ENCODE data around the gene TAF4. TPM values are rescaled to one million over a fixed set of nuclear protein-coding genes. Genes with fewer than 3 reads are reported as not detected.

The TAF4 gene
- total and polyA plus RNA-seq, 2 of the 13 experiments (the other 11 are each of a cell fraction or from before 2014, with no cell fraction given), result 5.9 to 12.0 TPM

- H3K9me3 ChIP-seq (ENCODE audit: low read length), result no peaks in the 10 kb centered on the region
- peak overlapping the region; percentile 34 for H3K4me2 ChIP-seq (ENCODE audit: low read depth, low read length)
- H3K79me2 ChIP-seq (ENCODE audit: insufficient read depth, low read length), result no peaks in the 10 kb centered on the region
- ChIA-PET POLR2A (no interaction called here), CTCF (ENCODE audit: low intra/inter-chr PET ratio, low total read pairs) (no interaction called here)
- no peak overlapping the region for H3K27ac ChIP-seq (ENCODE audit: extremely low read length, insufficient read depth, low read length)
- no peak overlapping the region for H2AFZ ChIP-seq (ENCODE audit: low read length)
- no TSS peak for BruUV-seq (replicated peaks)
- DNase-seq (ENCODE audit: low spot score) (peak; percentile 36), FAIRE-seq (no peak), ATAC-seq (no peak)
- peaks cover 23% of the 10 kb centered on the region for H3K4me1 ChIP-seq (ENCODE audit: insufficient read depth, low read length)
- WGBS (ENCODE audit: low lambda C conversion rate), result 8% methylated on average over 6 of the region's 6 CpGs
- TF ChIP-seq SIX1 (CRISPR knock-in tag; IDR thresholded peaks at IDR 0.05; ENCODE audit: borderline replicate concordance) (0 out of 2 replicates have a peak, but pooled peaks have one; percentile 26), GMEB1 (CRISPR knock-in tag; IDR thresholded peaks at IDR 0.05; ENCODE audit: borderline replicate concordance) (0 out of 2 replicates have a peak, but pooled peaks have one; percentile 12), TAF1 (CRISPR knock-in tag; IDR thresholded peaks at IDR 0.05) (no peak), FOXP1 (IDR thresholded peaks at IDR 0.05) (no peak), FOXP1 (CRISPR knock-in tag; IDR thresholded peaks at IDR 0.05) (no peak), TCF7L2 (IDR thresholded peaks at IDR 0.05; ENCODE audit: low read depth, low read length) (no peak), HMG20B (CRISPR knock-in tag; conservative IDR thresholded peaks at IDR 0.05) (no peak), ZNF234 (CRISPR knock-in tag; conservative IDR thresholded peaks at IDR 0.05) (no peak)
- no peak overlapping the region for H3K9ac ChIP-seq (ENCODE audit: insufficient read depth, low read depth, low read length)
- intact Hi-C loops (cut with micrococcal nuclease; ENCODE audit: unreplicated experiment), result no loop called here
- in situ Hi-C loops (cut with HindIII; ENCODE audit: extremely low pct_ligation_motif_present, low pct_unique_long_range_greater_than_20kb), result no loop called here
- no peaks in the 10 kb centered on the region for H3K27me3 ChIP-seq (ENCODE audit: control insufficient read depth in 1 of 2, insufficient read depth in 2 of 2, low read length in 2 of 2)
- H4K20me1 ChIP-seq (ENCODE audit: insufficient read depth, low read length), result peaks cover 6% of the 10 kb centered on the region; the same call in 1 of the 2 replicates
- no peaks in the 10 kb centered on the region for H3K36me3 ChIP-seq (replicated peaks in 1 of 2; ENCODE audit: control insufficient read depth in 1 of 2, insufficient read depth in 2 of 2, low read length in 2 of 2)
- no peak overlapping the region; a peak in 1 of 6 replicates for H3K4me3 ChIP-seq (replicated peaks in 1 of 3; ENCODE audit: insufficient read depth in 1 of 3, low read depth in 2 of 3, low read length in 3 of 3)
Measured at GRCh38 chr20:61955668-61956395, 109.8 kb downstream of the TAF4 start.

Measured in HepG2 (cell line).